ENCODE results near the gene GPSM3. TPM values are rescaled to one million over a fixed set of nuclear protein-coding genes. Genes with fewer than 3 reads are reported as not detected.
A peak's percentile ranks its signal among the peaks of the same experiment; 100 is the strongest.

Gene GPSM3
- polyA plus RNA-seq, 3 donors, result 3.9 to 71.0 (median 27.7) TPM

DNA sequence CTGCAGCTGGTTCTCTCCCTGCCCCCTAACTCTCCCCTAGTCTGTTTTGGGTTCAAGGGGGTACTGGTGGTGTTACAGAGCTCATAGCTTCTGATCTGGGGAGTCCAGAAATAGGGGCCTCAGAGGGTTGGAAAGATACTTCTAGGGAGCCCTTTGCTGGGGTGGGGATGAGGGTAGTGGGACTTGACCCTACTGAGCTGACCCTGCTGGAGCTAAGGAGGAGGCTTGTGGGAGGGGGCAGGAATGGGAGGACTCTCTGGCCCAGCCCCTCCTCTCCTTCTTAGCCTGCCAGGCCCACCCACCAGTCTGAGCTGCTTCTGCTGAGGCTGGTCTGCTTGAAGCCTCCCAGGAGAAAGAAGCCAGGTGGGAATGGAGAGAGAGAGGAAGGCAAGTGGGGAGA is 28.1 kb downstream of the GPSM3 start, which contains the start of gene EGFL8:
Gene EGFL8 (plus strand): TSS at position 301 of the 400 bp plus-strand sequence. CDS start 1,571 bp downstream, outside the sequence.
- no peak within 1 kb of the TSS for H3K27ac ChIP-seq (ENCODE audit: low read depth, low read length)

DNA sequence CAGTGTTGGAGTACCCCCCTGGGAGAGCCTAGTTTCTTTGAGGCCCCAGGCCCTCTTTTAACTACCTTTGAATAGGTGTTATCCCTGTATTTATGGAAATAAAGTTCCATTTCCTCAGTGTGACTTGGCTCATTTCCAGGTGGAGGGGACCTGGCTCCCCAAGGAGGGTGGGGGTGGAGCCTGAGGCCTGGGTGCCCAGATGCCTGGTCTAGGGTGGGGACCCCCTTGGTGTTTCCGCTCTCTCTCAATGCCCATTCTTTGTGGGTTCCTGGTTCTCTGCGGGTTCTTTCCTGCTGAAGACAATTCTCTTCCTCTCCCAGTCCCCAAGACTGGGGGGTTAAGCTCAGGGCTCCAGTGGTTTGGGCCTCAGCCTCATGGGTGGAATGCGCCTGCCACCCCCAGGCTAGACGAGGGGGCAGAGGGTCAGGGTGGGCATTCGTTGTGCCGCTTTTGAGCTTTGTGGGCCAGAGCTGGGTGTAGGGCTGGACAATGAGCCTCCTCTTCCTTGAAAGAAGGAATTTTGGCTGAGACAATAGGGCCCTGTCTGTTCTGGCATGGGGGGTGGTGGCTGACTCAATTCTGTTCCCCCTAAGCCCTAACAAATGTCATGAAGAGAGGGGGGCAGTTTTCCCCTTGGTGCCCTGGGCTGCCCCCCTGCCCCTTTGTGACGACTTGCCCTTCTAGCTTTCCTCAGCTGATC is 28.7 kb downstream of the GPSM3 start:
- H3K27ac ChIP-seq (ENCODE audit: low read depth, low read length), result no peak overlapping the region
- 81 to 85% (median 81%) methylated on average over 7 of the region's 7 CpGs for WGBS, 3 donors

DNA sequence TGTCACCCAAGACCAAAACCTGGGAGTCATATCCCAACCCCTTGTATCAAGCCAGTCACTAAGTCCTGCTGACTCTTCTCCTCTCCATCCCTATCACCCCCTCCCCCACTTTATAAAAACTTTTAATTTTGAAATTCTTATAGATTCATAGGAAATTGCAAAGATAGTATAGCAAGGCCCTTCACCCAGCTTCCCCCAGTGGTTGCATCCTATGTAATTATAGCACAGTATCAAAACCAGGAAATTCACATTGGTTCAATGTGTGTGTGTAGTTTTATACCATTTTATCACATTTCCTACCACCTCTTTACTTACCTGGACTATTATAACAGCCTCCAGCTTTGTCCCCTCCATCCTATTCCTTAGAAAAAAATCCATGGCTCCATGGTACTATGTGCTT is 34.4 kb downstream of the GPSM3 start:
- H3K27ac ChIP-seq (ENCODE audit: low read depth, low read length), result no peak overlapping the region

DNA sequence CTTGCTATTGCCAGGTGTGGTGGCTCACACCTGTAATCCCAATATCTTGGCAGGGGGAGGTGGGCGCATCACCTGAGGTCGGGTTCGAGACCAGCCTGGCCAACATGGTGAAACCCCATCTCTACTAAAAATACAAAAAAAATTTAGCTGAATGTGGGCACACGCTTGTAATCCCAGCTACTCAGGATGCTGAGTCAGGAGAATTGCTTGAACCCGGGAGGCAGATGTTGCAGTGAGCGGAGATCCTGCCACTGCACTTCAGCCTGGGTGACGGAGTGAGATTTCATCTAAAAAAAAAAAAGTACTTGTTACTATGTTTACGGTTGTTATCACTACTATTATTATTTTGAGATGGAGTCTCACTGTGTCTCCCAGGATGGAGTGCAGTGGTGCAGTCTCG is 35.6 kb downstream of the GPSM3 start:
- WGBS, 3 donors, result 93 to 94% (median 94%) methylated on average over 9 of the region's 9 CpGs
- H3K27ac ChIP-seq (ENCODE audit: low read depth, low read length), result no peak overlapping the region

DNA sequence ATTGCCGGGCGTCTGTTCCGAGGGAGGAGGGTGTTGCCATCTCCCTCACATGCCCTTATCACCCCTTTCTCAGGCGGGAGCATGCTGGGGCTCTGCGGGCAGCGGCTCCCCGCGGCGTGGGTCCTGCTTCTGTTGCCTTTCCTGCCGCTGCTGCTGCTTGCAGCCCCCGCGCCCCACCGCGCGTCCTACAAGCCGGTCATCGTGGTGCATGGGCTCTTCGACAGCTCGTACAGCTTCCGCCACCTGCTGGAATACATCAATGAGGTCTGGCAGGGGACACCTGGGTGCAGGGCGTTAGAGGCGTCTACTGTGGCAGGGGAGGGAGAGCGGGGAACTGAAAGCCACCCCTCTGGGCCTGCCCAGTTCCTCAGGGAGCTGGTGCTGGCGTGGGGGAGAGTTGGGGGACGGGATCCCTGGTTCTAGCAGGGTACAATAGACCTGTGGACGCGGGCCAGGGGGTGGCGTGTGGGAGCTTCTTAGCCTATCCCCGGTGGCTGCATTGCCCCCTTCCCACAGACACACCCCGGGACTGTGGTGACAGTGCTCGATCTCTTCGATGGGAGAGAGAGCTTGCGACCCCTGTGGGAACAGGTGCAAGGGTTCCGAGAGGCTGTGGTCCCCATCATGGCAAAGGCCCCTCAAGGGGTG is 37.8 kb downstream of the GPSM3 start:
- WGBS, 3 donors, result 4 to 5% (median 4%) methylated on average over 33 to 34 of the region's 34 CpGs
- peak overlapping the region; percentile 1 for H3K27ac ChIP-seq (ENCODE audit: low read depth, low read length)

DNA sequence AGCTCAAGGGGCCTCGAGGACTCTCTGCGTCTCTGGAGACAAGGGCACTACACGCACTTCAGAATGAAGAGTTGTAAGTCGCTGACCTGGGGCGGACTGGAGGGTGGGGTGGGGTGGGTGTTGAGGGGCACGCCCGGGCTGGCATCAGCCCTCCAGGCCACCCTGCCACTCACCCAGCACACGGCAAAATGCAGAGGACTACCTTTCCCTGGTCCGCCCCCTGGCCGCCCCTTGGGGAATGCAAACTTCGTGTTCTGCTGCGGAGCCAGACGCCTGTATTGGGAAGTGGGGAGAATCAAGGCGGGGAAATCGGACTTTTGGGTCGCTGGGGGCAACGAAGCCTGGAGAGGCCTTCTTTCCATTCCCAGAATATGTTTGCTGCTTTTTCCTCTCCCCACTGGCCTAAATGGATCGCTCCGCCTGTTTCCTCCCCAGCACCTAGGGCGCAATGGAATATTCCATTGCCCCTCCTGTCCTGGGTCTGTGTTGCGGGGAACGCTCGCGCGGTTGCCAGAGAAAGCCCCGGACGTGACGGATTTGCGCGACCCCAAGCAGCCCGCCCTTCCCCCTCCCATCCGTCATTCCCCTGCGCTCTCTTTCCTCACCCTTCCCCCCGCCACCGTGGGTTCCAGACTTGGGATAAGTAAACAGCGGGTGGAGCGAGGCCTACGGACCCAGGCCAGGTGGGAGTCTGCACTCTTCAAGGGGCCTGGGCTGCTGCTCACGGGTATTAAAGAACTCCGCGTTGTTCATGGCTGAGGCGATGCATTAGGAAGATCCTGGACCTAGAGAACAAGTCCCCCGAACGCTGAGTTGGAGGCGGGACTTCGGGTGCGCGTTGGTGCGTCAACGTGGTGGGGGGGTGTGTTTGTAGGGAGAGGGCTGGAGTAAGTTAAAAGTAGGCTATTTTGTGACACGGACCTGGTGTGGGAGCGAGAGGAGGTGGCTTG is 38.6 kb downstream of the GPSM3 start, which contains the start of gene PPT2:
Gene PPT2 (plus strand): TSS at position 578 of the 950 bp plus-strand sequence. CDS start 454 bp downstream, outside the sequence.
- WGBS, 3 donors, result 1 to 2% (median 2%) methylated on average over 52 of the region's 52 CpGs
- H3K27ac ChIP-seq (ENCODE audit: low read depth, low read length), result peak within 1 kb of the TSS; percentile 2

DNA sequence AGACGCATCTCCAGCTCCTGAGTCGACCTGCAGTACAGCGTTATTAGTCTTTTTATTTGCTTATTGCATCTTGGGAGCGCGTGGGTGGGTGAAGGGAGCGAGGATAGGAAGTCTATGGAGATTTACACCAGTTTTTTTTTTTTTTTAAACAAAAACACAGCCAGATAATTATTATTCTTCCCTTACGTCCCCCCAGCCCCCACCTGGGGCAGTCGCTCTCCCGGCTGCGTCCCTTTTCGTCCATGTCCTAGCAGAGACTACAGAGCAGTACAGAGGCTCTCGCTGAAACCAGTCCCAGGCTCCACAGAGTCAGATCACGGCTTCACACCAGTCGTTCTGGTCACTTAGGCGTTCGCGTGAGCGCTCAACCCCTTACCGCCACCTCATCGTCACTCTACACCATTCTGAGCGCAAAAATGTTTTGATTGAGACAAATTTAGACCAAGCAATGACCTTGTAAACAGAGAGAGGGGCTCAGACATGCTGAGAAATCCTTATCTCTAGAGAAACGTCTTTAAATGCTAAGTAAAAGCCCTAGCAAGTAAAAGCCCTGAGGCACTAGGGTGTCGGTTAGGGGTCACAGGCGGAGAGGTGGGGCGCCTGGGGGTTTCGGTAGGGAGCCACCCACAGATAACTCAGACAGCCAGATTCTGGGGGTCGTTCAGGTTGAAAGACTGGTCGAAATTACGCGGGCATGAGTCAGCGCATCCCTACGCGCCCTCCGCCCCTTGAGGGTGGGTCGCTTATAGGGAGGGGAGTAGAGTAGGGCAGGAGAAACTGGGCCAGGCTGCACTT is 39.5 kb downstream of the GPSM3 start:
- 35 to 46% (median 41%) methylated on average over 35 of the region's 35 CpGs for WGBS, 3 donors
- H3K27ac ChIP-seq (ENCODE audit: low read depth, low read length), result peak overlapping the region; percentile 2

DNA sequence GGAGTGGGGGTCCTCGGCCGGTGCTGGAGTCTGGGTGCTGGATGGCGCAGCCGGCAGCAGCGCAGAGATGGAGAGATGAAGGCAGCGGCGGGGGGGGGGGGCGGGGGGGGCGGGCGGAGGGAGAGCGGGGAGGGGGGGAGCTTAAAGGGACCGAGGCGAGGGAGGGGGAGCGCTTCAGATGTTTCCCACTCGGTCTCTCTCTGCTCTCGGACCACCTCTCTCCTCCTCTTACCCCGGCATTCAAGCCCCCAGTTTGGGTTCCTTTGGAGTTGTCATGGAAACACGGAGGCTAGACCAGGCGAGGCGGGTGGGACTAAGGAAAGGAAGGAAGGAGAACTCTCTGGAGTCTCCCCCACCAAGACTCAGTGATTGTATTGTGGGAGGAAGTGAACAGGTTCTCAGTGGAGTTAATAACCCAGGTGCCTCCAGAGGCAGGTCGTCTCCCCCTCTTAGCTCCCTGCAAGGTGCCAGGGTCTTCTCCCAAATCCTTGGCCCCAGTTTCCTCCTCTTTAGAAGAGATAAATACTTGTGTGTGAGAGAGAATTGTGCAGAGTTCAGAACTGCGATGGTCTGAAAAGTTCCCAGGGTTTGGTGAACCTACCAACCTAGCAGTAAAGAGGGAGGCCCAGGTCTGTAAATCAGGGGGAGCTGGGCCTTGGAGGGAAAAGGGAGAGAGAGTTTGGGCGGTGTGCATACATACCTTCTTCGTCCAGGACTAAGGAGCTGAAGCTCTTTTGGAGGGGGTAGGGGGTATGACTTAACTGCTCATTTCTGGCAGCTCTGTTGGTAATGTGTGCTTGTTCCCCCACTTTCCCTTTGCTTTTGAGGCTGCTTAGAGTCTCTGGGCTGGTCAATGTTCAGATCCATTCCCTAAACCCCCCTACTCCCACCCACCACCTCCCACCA is 40.3 kb downstream of the GPSM3 start, which contains the start of gene PRRT1:
Gene PRRT1 (minus strand): TSS at position 77 of the 906 bp plus-strand sequence. CDS start 112 bp downstream, outside the sequence.
- WGBS, 3 donors, result 18 to 47% (median 23%) methylated on average over 12 to 16 of the region's 24 CpGs
- H3K27ac ChIP-seq (ENCODE audit: low read depth, low read length), result no peak within 1 kb of the TSS

DNA sequence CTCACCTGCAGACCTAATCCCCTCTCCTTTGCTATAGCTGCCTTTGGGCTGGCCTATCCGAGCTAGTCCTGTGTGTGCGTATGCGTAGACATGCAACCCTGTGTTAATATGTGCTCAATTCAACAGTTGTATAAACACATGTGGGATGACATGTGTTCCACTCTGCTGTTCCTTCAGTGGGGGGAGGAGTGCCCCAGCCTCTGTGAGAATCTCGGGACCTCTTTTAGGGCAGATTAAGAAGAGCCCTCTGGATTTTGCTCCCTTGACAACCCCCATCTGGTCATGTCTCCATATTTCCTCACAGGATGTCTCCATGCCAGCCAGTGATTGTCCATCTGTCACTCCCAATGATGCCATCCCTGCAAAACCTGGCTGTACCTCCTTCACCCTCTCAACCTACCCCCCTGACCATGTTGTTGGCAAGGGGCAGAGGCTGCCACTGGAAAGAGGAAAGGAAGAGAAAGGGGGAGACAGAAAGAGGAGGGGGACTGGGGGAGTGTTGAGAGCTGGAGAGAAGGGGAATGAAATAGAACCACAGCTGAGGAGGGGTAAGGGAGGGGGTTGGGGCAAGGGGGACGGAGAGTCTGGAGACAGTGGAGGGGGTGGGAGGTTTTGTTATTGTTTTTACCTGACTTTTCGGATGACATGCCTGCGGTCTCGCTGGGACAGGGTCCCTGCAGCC is 41.1 kb downstream of the GPSM3 start:
- WGBS, 3 donors, result 48 to 50% (median 49%) methylated on average over 8 of the region's 8 CpGs
- H3K27ac ChIP-seq (ENCODE audit: low read depth, low read length), result no peak overlapping the region

DNA sequence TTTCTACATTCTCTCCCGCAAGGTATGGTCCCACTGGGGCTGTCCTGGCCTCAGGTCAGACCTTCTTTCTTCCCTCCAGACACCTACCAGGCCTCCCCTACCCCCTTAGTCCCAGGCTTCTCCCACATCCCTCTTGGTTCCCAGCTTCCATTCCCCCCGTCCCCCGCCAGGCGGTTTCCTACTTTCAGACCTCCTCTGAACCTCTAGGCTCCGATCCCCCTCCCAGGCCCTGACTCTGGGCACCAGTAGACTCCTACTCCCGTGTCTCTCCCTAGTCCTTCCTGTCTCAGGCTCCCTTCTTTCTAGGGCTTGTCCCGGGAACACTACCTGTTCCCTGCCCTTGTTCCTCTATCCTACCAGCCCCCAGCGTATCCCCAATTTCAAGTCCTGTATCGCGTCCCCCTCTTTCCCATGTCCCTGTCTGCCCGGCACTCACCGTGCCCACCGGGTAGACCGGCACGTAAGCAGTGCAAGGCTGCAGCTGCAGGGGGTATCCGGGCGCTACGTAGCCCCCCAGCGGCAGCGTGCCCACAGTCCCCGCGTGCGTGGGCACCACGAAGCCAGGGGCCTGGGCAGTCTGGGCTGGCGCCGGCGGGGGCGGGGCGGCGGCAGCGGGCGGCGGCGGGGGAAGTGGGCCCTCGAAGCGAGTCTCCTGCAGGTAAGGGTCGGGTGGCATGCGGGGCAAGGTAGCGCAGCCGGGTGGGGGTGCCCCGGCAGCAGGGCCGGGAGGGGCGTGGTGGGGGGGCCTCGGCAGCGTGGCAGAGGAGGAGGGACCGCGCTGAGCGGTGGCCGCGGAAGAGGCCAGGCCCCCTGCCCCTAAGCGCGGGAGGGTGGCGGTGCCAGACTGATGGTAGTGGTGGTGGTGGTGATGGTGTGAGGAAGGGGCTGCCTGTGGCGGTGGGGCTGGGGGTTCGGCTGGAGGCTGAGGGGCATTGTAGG is 42.2 kb downstream of the GPSM3 start:
- H3K27ac ChIP-seq (ENCODE audit: low read depth, low read length), result no peak overlapping the region

DNA sequence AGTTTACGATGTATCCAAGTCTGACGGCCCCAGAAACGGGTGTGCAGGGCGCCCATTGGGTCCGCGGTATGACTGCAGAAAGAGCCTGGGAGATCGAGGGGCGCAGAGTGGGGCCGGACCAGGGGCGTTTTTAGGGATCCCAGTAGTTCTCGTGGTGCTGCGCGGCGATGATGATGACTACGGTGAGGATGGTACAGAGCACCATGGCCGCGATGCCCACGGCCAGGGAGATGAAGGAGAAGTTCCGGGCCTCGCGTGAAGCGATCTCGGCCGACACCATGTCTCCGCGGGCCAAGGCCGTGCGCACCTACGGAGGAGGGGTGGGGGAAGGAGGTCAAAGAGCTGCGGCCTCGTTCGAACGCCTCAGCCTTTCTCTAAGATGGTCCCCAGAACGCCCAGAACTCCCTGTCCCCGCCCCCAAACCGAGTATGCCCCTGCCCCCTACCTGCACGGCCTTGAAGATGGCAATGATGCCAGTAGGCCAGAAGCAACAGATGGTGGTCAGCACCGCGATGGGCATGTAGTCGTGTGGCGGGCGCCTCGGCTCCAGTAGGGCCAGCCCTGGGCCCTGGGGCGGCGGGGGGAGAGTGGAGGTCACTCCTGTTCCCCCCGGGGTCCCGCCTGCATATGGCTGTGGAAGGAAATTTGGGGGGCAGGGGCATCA is 43.2 kb downstream of the GPSM3 start:
- no peak overlapping the region for H3K27ac ChIP-seq (ENCODE audit: low read depth, low read length)
- WGBS, 3 donors, result 33 to 55% (median 51%) methylated on average over 47 of the region's 47 CpGs

More for the DNA sequence above, 42.2 kb downstream of the GPSM3 start:
- WGBS, 3 donors, result 42 to 57% (median 54%) methylated on average over 46 to 55 of the region's 55 CpGs

DNA sequence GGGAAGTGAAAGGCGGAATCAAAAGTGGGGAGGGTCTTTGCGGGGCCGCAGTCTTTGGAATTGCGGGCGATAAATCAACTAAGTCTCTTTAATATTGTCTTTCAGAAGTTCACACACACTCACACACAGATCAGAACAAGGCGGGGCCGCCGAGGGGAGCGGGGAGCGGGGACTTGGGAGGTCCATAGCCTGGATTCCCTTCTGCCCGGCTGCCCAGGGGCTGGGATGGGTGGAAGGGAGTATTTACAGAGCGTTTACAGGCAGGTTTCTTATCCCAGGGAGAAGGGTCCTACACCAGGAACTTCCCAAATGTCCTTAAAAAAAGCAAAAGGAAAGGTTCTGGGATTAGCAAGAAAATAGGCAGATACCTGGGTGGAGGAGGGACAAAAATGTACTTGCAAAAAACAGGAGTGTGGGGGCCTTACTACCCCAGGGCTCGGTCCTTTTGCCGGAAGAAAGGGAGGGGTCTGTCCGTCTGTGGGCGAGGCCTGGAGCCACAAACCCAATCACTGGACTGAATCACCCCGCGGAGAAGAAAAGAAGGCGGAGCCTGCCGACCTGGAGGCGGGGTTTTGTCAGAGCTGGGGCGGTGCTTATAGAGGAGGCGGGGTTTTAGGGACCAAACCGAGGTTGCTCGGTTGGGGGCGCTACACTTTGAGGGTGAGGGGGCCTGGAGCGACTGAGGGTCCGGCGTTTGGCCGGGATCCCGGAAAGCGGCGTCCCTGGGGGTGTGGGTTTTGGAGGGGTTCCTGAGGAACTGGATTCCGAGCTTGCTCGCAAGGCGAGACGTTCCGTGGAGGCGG is 44.0 kb downstream of the GPSM3 start:
- WGBS, 3 donors, result 13 to 30% (median 25%) methylated on average over 39 of the region's 39 CpGs
- H3K27ac ChIP-seq (ENCODE audit: low read depth, low read length), result no peak overlapping the region

DNA sequence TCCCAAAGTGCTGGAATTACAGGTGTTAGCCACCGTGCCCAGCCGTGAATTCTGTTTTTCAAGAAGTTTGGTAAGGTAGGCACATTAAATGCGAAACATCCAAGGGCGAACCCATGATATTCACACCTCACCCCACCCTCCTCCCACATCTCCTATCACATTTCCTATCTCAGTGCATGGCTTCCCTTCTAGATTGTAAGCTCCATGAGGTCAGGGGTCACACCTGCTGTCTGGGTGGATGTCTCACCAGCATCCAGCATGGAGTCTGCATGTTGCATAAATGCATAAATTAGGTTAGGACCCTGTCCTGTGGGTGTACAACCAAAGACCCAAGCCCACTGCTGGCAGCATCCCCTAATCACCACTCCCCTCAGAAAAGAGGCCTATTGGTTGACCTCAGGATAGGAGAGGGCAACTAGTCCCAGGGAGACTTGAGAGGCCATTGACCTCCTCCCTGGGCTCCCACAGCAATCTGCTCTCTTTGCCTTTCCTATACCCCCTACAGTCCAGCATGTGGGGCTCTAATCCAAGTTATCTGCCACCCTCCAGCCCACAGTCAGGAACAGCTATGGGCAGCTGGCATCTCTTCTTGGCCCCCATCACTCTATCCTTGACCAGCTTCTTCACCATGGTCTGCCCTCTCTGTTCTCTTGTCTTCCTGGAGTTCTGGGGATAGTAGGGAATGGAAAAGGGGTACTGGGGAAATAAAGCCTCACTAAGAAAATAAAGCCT is 44.9 kb downstream of the GPSM3 start:
- 82 to 95% (median 93%) methylated on average over 4 of the region's 4 CpGs for WGBS, 3 donors

DNA sequence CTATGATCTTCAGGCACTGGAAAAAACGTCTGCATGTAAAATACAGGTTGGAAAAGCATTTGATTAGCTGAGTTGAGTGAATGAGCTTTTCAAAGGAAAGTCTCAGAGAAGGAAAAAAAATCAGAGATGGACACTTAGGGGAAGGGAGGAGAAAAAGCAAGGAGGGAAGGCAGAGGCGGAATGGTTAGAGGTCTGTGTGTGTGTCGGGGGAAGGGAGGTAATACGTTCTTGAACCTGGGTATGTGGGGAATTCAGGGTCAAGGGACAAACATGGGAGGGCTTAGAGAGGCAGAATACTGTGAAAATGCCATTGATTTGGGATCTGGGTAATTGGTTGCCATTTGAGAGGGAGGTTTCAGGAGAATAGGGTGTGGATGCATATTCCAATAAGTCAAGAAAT is 45.8 kb downstream of the GPSM3 start:
- WGBS, 3 donors, result 40 to 60% (median 49%) methylated on average over 4 of the region's 4 CpGs
- no peak overlapping the region for H3K27ac ChIP-seq (ENCODE audit: low read depth, low read length)

More for the DNA sequence above, 44.9 kb downstream of the GPSM3 start:
- H3K27ac ChIP-seq (ENCODE audit: low read depth, low read length), result no peak overlapping the region

Measured in adipose tissue (tissue), 3 donors.